HG03097 (cell line): ENCODE data around the gene GPR39.

Experiments used
- ATAC-seq: cut with Tn5 transposase; IDR thresholded peaks from one replicate; pipeline ENCODE4 v1.9.1; 2021; ENCODE audit not compliant: unreplicated experiment, low FRiP score

Gene GPR39

GRCh38 chr2:132407784-132408183 is 8.8 kb upstream of the GPR39 start:
- no peak for ATAC-seq

GRCh38 chr2:132412021-132412420 is 4.6 kb upstream of the GPR39 start:
- no peak for ATAC-seq

- no peak for ATAC-seq
Observed at GRCh38 chr2:132414081-132414480, 2.5 kb upstream of the GPR39 start.

- no peak for ATAC-seq
Observed at GRCh38 chr2:132415256-132415914, 1.2 kb upstream of the GPR39 start.

- ATAC-seq: no peak
Observed at GRCh38 chr2:132415915-132416722, 486 bp upstream of the GPR39 start.

GRCh38 chr2:132417430-132418035 is 928 bp downstream of the GPR39 start:
- no peak for ATAC-seq

GRCh38 chr2:132419235-132419634 is 2.6 kb downstream of the GPR39 start:
- no peak for ATAC-seq

GRCh38 chr2:132419941-132420340 is 3.3 kb downstream of the GPR39 start:
- no peak for ATAC-seq

GRCh38 chr2:132420816-132421805 is 4.5 kb downstream of the GPR39 start:
- no peak for ATAC-seq

- ATAC-seq: no peak
Observed at GRCh38 chr2:132422736-132423135, 6.1 kb downstream of the GPR39 start.

GRCh38 chr2:132424526-132425121 is 8.0 kb downstream of the GPR39 start:
- no peak for ATAC-seq

GRCh38 chr2:132426033-132426432 is 9.4 kb downstream of the GPR39 start:
- ATAC-seq: no peak

- no peak for ATAC-seq
Observed at GRCh38 chr2:132426656-132427055, 10.1 kb downstream of the GPR39 start.

- ATAC-seq: no peak
Observed at GRCh38 chr2:132429351-132429750, 12.7 kb downstream of the GPR39 start.

GRCh38 chr2:132429941-132430573 is 13.5 kb downstream of the GPR39 start:
- no peak for ATAC-seq

GRCh38 chr2:132430895-132431294 is 14.3 kb downstream of the GPR39 start:
- ATAC-seq: no peak

GRCh38 chr2:132437852-132438669 is 21.5 kb downstream of the GPR39 start:
- ATAC-seq: no peak

GRCh38 chr2:132438691-132439090 is 22.1 kb downstream of the GPR39 start:
- no peak for ATAC-seq
